OCI-LY1 (cell line): ENCODE data around the gene PSME2.

Source experiments
- EZH2 ChIP-seq: fragments of 200-600 bp; sonication (generic), shearing (Covaris generic); IDR thresholded peaks from 2 replicates; pipeline ENCODE4 v1.8.0; 2017; ENCODE audit warnings: borderline replicate concordance, mixed run types, mild to moderate bottlenecking, antibody characterized with exemption, low read length, moderate library complexity, mixed read lengths
- TF ChIP-seq, protein P1 (sequence below): fragments of 200-600 bp; sonication (generic), shearing (Covaris generic); IDR thresholded peaks from 2 replicates; pipeline ENCODE4 v1.5.1; 2017; ENCODE audit warnings: mild to moderate bottlenecking, antibody characterized with exemption, low read length, moderate library complexity, mixed read lengths

DNA sequence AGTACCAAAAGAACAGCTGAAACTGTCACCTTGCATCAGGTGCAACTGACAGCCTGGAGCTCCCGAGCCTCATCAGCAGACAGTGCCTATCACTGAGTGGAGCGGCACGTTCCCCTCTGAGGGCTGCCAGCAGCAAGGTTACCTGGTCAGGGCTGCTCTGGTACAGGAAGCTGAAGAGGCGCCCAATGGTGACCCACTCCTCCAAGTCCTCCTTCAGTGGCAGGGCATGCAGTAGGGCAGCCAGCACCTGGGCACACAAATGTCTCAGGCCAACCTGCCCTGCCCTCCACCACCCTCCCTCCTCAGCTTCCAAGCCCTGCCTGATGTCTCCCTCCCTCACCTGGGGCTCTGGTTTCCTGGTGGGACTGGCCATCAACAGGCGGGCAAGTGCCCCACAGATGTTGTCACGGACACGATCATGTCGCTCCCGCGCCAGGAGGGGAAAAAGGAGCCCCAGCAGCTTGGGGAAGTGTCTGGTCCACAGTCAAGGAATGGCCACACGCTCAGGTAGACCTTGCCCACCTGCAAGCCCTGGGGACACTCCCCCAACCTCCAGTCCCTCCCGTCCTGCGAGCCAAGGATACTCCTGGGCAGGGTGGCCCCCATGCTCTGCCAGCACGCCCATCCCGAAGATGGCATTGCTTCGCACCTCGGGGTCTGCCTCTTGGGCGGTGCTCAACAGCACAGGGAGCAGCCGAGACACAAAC, 35.1 kb upstream of the PSME2 start:
- TF ChIP-seq, protein P1, sequence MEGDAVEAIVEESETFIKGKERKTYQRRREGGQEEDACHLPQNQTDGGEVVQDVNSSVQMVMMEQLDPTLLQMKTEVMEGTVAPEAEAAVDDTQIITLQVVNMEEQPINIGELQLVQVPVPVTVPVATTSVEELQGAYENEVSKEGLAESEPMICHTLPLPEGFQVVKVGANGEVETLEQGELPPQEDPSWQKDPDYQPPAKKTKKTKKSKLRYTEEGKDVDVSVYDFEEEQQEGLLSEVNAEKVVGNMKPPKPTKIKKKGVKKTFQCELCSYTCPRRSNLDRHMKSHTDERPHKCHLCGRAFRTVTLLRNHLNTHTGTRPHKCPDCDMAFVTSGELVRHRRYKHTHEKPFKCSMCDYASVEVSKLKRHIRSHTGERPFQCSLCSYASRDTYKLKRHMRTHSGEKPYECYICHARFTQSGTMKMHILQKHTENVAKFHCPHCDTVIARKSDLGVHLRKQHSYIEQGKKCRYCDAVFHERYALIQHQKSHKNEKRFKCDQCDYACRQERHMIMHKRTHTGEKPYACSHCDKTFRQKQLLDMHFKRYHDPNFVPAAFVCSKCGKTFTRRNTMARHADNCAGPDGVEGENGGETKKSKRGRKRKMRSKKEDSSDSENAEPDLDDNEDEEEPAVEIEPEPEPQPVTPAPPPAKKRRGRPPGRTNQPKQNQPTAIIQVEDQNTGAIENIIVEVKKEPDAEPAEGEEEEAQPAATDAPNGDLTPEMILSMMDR = no peak
- TF ChIP-seq EZH2 = no peak
